Neutrophil (primary cell): ENCODE results near the gene SULT1C2.

Experiments used
- H3K27ac ChIP-seq: fragments of 200-600 bp; sonication (generic); 2 replicates; pipeline ENCODE4 v1.5.1; 2016; ENCODE audit warnings: mild to moderate bottlenecking, moderate library complexity
- H3K27me3 ChIP-seq: fragments of 200-600 bp; sonication (generic); 2 replicates; pipeline ENCODE4 v1.6.0; 2016; ENCODE audit warnings: mild to moderate bottlenecking
- H3K36me3 ChIP-seq: fragments of 200-600 bp; sonication (generic); 2 replicates; pipeline ENCODE4 v1.5.1; 2017
- H3K4me1 ChIP-seq, 2 experiments: fragments of 200-600 bp in 1 of 2; sonication (generic) in 1 of 2; 1 replicate in 1 of 2; 2 replicates in 1 of 2; pipeline versions ENCODE4 v1.5.1 to v1.6.1; 2013 to 2016; ENCODE audit warnings: low read depth in 1 of 2, low read length in 1 of 2, mild to moderate bottlenecking in 1 of 2, moderate library complexity in 1 of 2; ENCODE audit not compliant: control insufficient read depth in 1 of 2, insufficient read depth in 1 of 2
- H3K4me3 ChIP-seq, 2 experiments: fragments of 200-600 bp in 1 of 2; sonication (generic) in 1 of 2; 1 replicate in 1 of 2; 2 replicates in 1 of 2; pipeline ENCODE4 v1.5.1; 2013 to 2016; ENCODE audit warnings: low read depth in 1 of 2, low read length in 1 of 2, mild to moderate bottlenecking in 1 of 2, moderate library complexity in 1 of 2
- H3K9me3 ChIP-seq: fragments of 200-600 bp; sonication (generic); 2 replicates; pipeline ENCODE4 v1.5.1; 2016
- CTCF ChIP-seq: fragments of 200-600 bp; sonication (generic); IDR thresholded peaks from 2 replicates; pipeline ENCODE4 v1.5.1; 2016; ENCODE audit warnings: antibody characterized with exemption

The SULT1C2 gene

GRCh38 chr2:108309903-108310302, 21.2 kb downstream of the SULT1C2 start:
- Histone ChIP-seq H3K27ac (no peak overlapping the region), H3K4me3 (no peak overlapping the region), H3K36me3 (no peaks in the 10 kb centered on the region), H3K27me3 (no peaks in the 10 kb centered on the region), H3K4me1 (no peaks in the 10 kb centered on the region), H3K9me3 (no peaks in the 10 kb centered on the region)
- TF ChIP-seq CTCF: no peak

- H3K9me3 ChIP-seq: no peaks in the 10 kb centered on the region
- no peaks in the 10 kb centered on the region for H3K36me3 ChIP-seq
- H3K27me3 ChIP-seq: no peaks in the 10 kb centered on the region
- no peaks in the 10 kb centered on the region for H3K4me1 ChIP-seq
- H3K4me3 ChIP-seq: no peak overlapping the region
- no peak for TF ChIP-seq CTCF
- no peak overlapping the region for H3K27ac ChIP-seq
Observed at GRCh38 chr2:108314586-108315296, 26.0 kb downstream of the SULT1C2 start.

GRCh38 chr2:108315444-108315934, 26.8 kb downstream of the SULT1C2 start:
- H3K36me3 ChIP-seq: no peaks in the 10 kb centered on the region
- no peak for TF ChIP-seq CTCF
- no peak overlapping the region for H3K4me3 ChIP-seq
- H3K27me3 ChIP-seq: no peaks in the 10 kb centered on the region
- H3K9me3 ChIP-seq: no peaks in the 10 kb centered on the region
- no peak overlapping the region for H3K27ac ChIP-seq
- H3K4me1 ChIP-seq: no peaks in the 10 kb centered on the region

- Histone ChIP-seq H3K27me3 (no peaks in the 10 kb centered on the region), H3K9me3 (no peaks in the 10 kb centered on the region), H3K27ac (no peak overlapping the region), H3K4me1 (no peaks in the 10 kb centered on the region), H3K36me3 (no peaks in the 10 kb centered on the region), H3K4me3 (no peak overlapping the region)
- TF ChIP-seq CTCF: no peak
Observed at GRCh38 chr2:108316033-108316432, 27.3 kb downstream of the SULT1C2 start.

- TF ChIP-seq CTCF: no peak
Observed at GRCh38 chr2:108316461-108317258, 28.0 kb downstream of the SULT1C2 start.

More at GRCh38 chr2:108316461-108317258, 28.0 kb downstream of the SULT1C2 start:
- no peak overlapping the region for H3K27ac ChIP-seq
- no peaks in the 10 kb centered on the region for H3K36me3 ChIP-seq
- H3K9me3 ChIP-seq: no peaks in the 10 kb centered on the region
- H3K27me3 ChIP-seq: no peaks in the 10 kb centered on the region
- no peak overlapping the region for H3K4me3 ChIP-seq
- no peaks in the 10 kb centered on the region for H3K4me1 ChIP-seq
